SK-N-SH (cell line): ENCODE data around the gene FRS2. TPM values are rescaled to one million over a fixed set of nuclear protein-coding genes. Genes with fewer than 3 reads are reported as not detected.

Experiments
- CTCF ChIA-PET: fragments of 300-600, 350-600 bp; formaldehyde crosslinking; extraction: SDS; loops from one replicate; lab custom pipeline; 2021; lab: Yijun Ruan, JAX
- POLR2A ChIA-PET: fragments of 350-600 bp; sonication (Branson Sonifier 250); formaldehyde crosslinking; extraction: SDS; loops from one replicate; lab custom pipeline; 2020; ENCODE audit warnings: antibody characterized with exemption, inconsistent platforms; lab: Yijun Ruan, JAX
- DNase-seq: peaks from one replicate; pipeline ENCODE4 v3.0.0; 2012
- H2AFZ ChIP-seq: fragments of 200-600 bp; sonication (generic); 2 replicates; pipeline ENCODE4 v1.8.1; 2016; ENCODE audit warnings: antibody characterized with exemption, mild to moderate bottlenecking, low read depth
- H3F3A ChIP-seq: fragments of 200-600 bp; sonication (generic); replicated peaks from 2 replicates; pipeline ENCODE3; 2016; ENCODE audit warnings: antibody characterized with exemption, mild to moderate bottlenecking; ENCODE audit not compliant: insufficient read depth
- H3K27ac ChIP-seq, 2 experiments: fragments of 200-500 bp in 1 of 2; fragments of 200-600 bp in 1 of 2; sonication (Bioruptor generic) in 1 of 2; sonication (generic), shearing (Covaris generic) in 1 of 2; 2 replicates each; pipeline versions ENCODE4 v1.5.1 to v1.6.1; 2014 to 2016; ENCODE audit warnings: low read depth in 2 of 2, inconsistent platforms in 1 of 2, low read length in 1 of 2, mild to moderate bottlenecking in 1 of 2, mixed read lengths in 1 of 2
- H3K27me3 ChIP-seq: fragments of 200-600 bp; sonication (generic), shearing (Covaris generic); 2 replicates; pipeline ENCODE4 v1.6.1; 2016; ENCODE audit warnings: mixed run types; ENCODE audit not compliant: insufficient read depth
- H3K36me3 ChIP-seq, 2 experiments: fragments of 200-500 bp in 1 of 2; fragments of 200-600 bp in 1 of 2; sonication (Bioruptor generic) in 1 of 2; sonication (generic) in 1 of 2; replicated peaks in 1 of 2; 2 replicates each; pipeline versions ENCODE3 to v1.5.1; 2014 to 2016; ENCODE audit warnings: low read length in 1 of 2, mild to moderate bottlenecking in 1 of 2; ENCODE audit not compliant: insufficient read depth in 2 of 2, control insufficient read depth in 1 of 2
- H3K4me1 ChIP-seq, 2 experiments: fragments of 200-500 bp in 1 of 2; fragments of 200-600 bp in 1 of 2; sonication (Bioruptor generic) in 1 of 2; sonication (generic), shearing (Covaris generic) in 1 of 2; 2 replicates each; pipeline versions ENCODE4 v1.5.1 to v1.6.1; 2014 to 2016; ENCODE audit warnings: low read depth in 1 of 2, low read length in 1 of 2, mixed run types in 1 of 2; ENCODE audit not compliant: insufficient read depth in 2 of 2, control insufficient read depth in 1 of 2
- H3K4me2 ChIP-seq: fragments of 200-600 bp; sonication (generic), shearing (Covaris generic); 2 replicates; pipeline ENCODE4 v1.6.1; 2017; ENCODE audit warnings: mixed run types
- H3K4me3 ChIP-seq, 2 experiments: fragments of 200-500 bp in 1 of 2; fragments of 200-600 bp in 1 of 2; sonication (Bioruptor generic) in 1 of 2; sonication (generic), shearing (Covaris generic) in 1 of 2; 2 replicates each; pipeline versions ENCODE4 v1.5.1 to v1.8.1; 2014 to 2016; ENCODE audit warnings: low read depth in 2 of 2, inconsistent platforms in 1 of 2, low read length in 1 of 2, mild to moderate bottlenecking in 1 of 2, mixed read lengths in 1 of 2, moderate library complexity in 1 of 2
- H3K79me2 ChIP-seq: fragments of 200-600 bp; sonication (generic); 2 replicates; pipeline ENCODE4 v1.8.1; 2017; ENCODE audit warnings: mild to moderate bottlenecking; ENCODE audit not compliant: insufficient read depth
- H3K9ac ChIP-seq: fragments of 200-600 bp; sonication (generic); 2 replicates; pipeline ENCODE4 v1.6.1; 2017; ENCODE audit warnings: mixed run types
- H3K9me2 ChIP-seq: fragments of 200-600 bp; sonication (generic); 2 replicates; pipeline ENCODE4 v1.6.1; 2017; ENCODE audit warnings: mixed run types
- H3K9me3 ChIP-seq: fragments of 200-600 bp; sonication (generic); 2 replicates; pipeline ENCODE4 v1.6.1; 2017; ENCODE audit warnings: mixed run types, mild to moderate bottlenecking, moderate library complexity
- H4K20me1 ChIP-seq: fragments of 200-600 bp; sonication (generic); 2 replicates; pipeline ENCODE4 v1.6.1; 2017; ENCODE audit warnings: mild to moderate bottlenecking, mixed run types; ENCODE audit not compliant: insufficient read depth
- CTCF ChIP-seq: fragments of 200-600 bp; sonication (generic); IDR thresholded peaks from 2 replicates; pipeline ENCODE4 v1.6.1; 2017; ENCODE audit warnings: antibody characterized with exemption, mild to moderate bottlenecking, moderate library complexity
- ELF1 ChIP-seq: IDR thresholded peaks from 2 replicates; pipeline ENCODE4 v1.4.0; 2012
- EP300 ChIP-seq, 2 experiments: IDR thresholded peaks; 2 replicates each; pipeline versions ENCODE4 v1.4.0 to v1.6.1; 2012; ENCODE audit warnings: borderline replicate concordance in 1 of 2, low read depth in 1 of 2, low read length in 1 of 2
- EZH2phosphoT487 ChIP-seq: fragments of 200-600 bp; sonication (generic); IDR thresholded peaks from 2 replicates; pipeline ENCODE4 v1.6.1; 2017; ENCODE audit warnings: low read depth, mixed run types, mild to moderate bottlenecking, antibody characterized with exemption, moderate library complexity, borderline replicate concordance
- FOXJ3 ChIP-seq: sonication (generic); formaldehyde crosslinking; IDR thresholded peaks from 2 replicates; pipeline ENCODE4 v1.5.1; 2020; ENCODE audit warnings: mild to moderate bottlenecking, missing genetic modification reagents
- GABPA ChIP-seq: IDR thresholded peaks from 2 replicates; pipeline ENCODE4 v1.4.0; 2012; ENCODE audit warnings: low read depth, mild to moderate bottlenecking
- GATA2 ChIP-seq: sonication (generic); formaldehyde crosslinking; IDR thresholded peaks from 2 replicates; pipeline ENCODE4 v1.5.0; 2020; ENCODE audit warnings: mild to moderate bottlenecking, missing genetic modification reagents
- JUND ChIP-seq: IDR thresholded peaks from 2 replicates; pipeline ENCODE4 v1.4.0; 2012
- MAX ChIP-seq: IDR thresholded peaks from 2 replicates; pipeline ENCODE4 v1.4.0; 2012; ENCODE audit warnings: low read depth
- MEF2A ChIP-seq: IDR thresholded peaks from 2 replicates; pipeline ENCODE4 v1.4.0; 2012; ENCODE audit warnings: low read depth, borderline replicate concordance
- MXI1 ChIP-seq: IDR thresholded peaks from 2 replicates; pipeline ENCODE4 v1.6.1; 2012; ENCODE audit warnings: mild to moderate bottlenecking, low read depth, low read length, improper control_type of control experiment
- POLR2AphosphoS5 ChIP-seq: IDR thresholded peaks from 2 replicates; pipeline ENCODE4 v1.6.1; 2012; ENCODE audit warnings: low read depth, low read length
- RAD21 ChIP-seq: IDR thresholded peaks from 2 replicates; pipeline ENCODE4 v1.6.1; 2012; ENCODE audit warnings: mild to moderate bottlenecking, low read length
- REST ChIP-seq: IDR thresholded peaks from 2 replicates; pipeline ENCODE4 v1.6.1; 2012; ENCODE audit warnings: mild to moderate bottlenecking, low read depth, low read length, moderate library complexity
- RFX5 ChIP-seq: IDR thresholded peaks from 2 replicates; pipeline ENCODE4 v1.6.1; 2012; ENCODE audit warnings: mild to moderate bottlenecking, improper control_type of control experiment, low read length
- SIN3A ChIP-seq: IDR thresholded peaks from 2 replicates; pipeline ENCODE4 v1.6.1; 2012; ENCODE audit warnings: low read depth, mild to moderate bottlenecking, low read length, moderate library complexity, borderline replicate concordance
- SMC3 ChIP-seq: IDR thresholded peaks from 2 replicates; pipeline ENCODE4 v1.6.1; 2012; ENCODE audit warnings: low read depth, low read length, improper control_type of control experiment
- USF2 ChIP-seq: fragments of 150-350 bp; IDR thresholded peaks from 2 replicates; pipeline ENCODE4 v1.6.1; 2017; ENCODE audit warnings: antibody characterized with exemption, low read length, low read depth, borderline replicate concordance
- ZBTB33 ChIP-seq: IDR thresholded peaks from 2 replicates; pipeline ENCODE4 v1.4.0; 2012; ENCODE audit warnings: low read depth, borderline replicate concordance
- WGBS: methylation state at CpG from one replicate; pipeline ENCODE4 v1.1.6; 2017; ENCODE audit warnings: low lambda C conversion rate; 5-methylcytosine and 5-hydroxymethylcytosine counted together
- polyA plus RNA-seq, 3 experiments: library from polyadenylated mRNA; depleted of rRNA; stranded (reverse); fragments of >200 nt; gene quantifications; 2 replicates each; pipeline ENCODE4 v1.2.3, GENCODE V29; 2012

FRS2 gene
- polyA plus RNA-seq, 1 of the 3 experiments (the other 2 are of a cell fraction): 7.1 TPM

- TF ChIP-seq POLR2AphosphoS5: peak; percentile 96
- 0 out of 2 replicates have a peak, but pooled peaks have one; percentile 40 for TF ChIP-seq ELF1
- peak; percentile 96 for TF ChIP-seq GABPA
- TF ChIP-seq EP300 (IDR thresholded peaks at IDR 0.05; ENCODE audit: borderline replicate concordance in 1 of 2, low read depth in 1 of 2, low read length in 1 of 2): no peak
These were observed at the start of gene FRS2 (continued) for GRCh38 chr12:69470189-69471075.

- no peak overlapping the region for H3K4me3 ChIP-seq
- no peaks in the 10 kb centered on the region for H3K79me2 ChIP-seq
- no peaks in the 10 kb centered on the region for H3K9me3 ChIP-seq
- H3K4me1 ChIP-seq: peaks cover 0 to under 1% of the 10 kb centered on the region in 2 experiments; a peak in 1 of 4 replicates
- no peak overlapping the region for H3K4me2 ChIP-seq
- ChIA-PET CTCF (interaction anchor here (1.1 kb wide), 2 partner anchors 92 to 317 kb away, joined by 3 read pairs; partner anchors contain the start of gene RAB3IP), POLR2A (no interaction called here)
- no peak overlapping the region for H3K9ac ChIP-seq
- TF ChIP-seq MXI1 (no peak), FOXJ3 (CRISPR knock-in tag) (no peak), REST (no peak), CTCF (no peak), USF2 (no peak), RAD21 (no peak), JUND (no peak), MAX (no peak), GABPA (no peak), ZBTB33 (no peak), EZH2phosphoT487 (no peak), SIN3A (no peak), GATA2 (CRISPR knock-in tag) (no peak), ELF1 (no peak), SMC3 (no peak), MEF2A (no peak), RFX5 (no peak)
- H3K27me3 ChIP-seq: no peaks in the 10 kb centered on the region
- no peak overlapping the region for H3K27ac ChIP-seq
- no peak overlapping the region for H2AFZ ChIP-seq
- no peaks in the 10 kb centered on the region for H4K20me1 ChIP-seq
- no peaks in the 10 kb centered on the region for H3F3A ChIP-seq
- WGBS: 94% methylated on average over 3 of the region's 3 CpGs
- H3K36me3 ChIP-seq: no peaks in the 10 kb centered on the region
- no peaks in the 10 kb centered on the region for H3K9me2 ChIP-seq
- no peak for DNase-seq
These were observed 48.6 kb upstream of the FRS2 start for GRCh38 chr12:69421548-69421947.
